HEK293 (cell line): Measurements from ENCODE around the gene RNF13.

ENCODE experiments used
- GLIS2 ChIP-seq: fragments of 450-650 bp; formaldehyde crosslinking; IDR thresholded peaks from 2 replicates; pipeline ENCODE4 v1.5.1; 2016; ENCODE audit warnings: missing biosample characterization, missing genetic modification characterization
- IKZF3 ChIP-seq: fragments of 450-650 bp; IDR thresholded peaks from 2 replicates; pipeline ENCODE4 v1.5.0; 2018; ENCODE audit warnings: missing biosample characterization, mild to moderate bottlenecking, missing genetic modification characterization, moderate library complexity
- KLF16 ChIP-seq: fragments of 450-650 bp; formaldehyde crosslinking; IDR thresholded peaks from 2 replicates; pipeline ENCODE4 v1.5.1; 2017; ENCODE audit warnings: missing biosample characterization, missing genetic modification characterization
- KLF8 ChIP-seq: fragments of 450-650 bp; formaldehyde crosslinking; IDR thresholded peaks from 2 replicates; pipeline ENCODE4 v1.5.1; 2016; ENCODE audit warnings: missing biosample characterization, missing genetic modification characterization
- SETDB1 ChIP-seq: IDR thresholded peaks from one replicate; pipeline ENCODE4 v1.6.1; 2017; ENCODE audit warnings: mild to moderate bottlenecking, low read length, moderate library complexity, mixed read lengths; ENCODE audit not compliant: insufficient read length
- SP3 ChIP-seq: fragments of 450-650 bp; formaldehyde crosslinking; IDR thresholded peaks from 2 replicates; pipeline ENCODE4 v1.5.1; 2016; ENCODE audit warnings: missing biosample characterization, missing genetic modification characterization
- YY1 ChIP-seq: fragments of 450-650 bp; formaldehyde crosslinking; IDR thresholded peaks from 2 replicates; pipeline ENCODE4 v1.5.1; 2018; ENCODE audit warnings: missing biosample characterization, missing genetic modification characterization
- ZNF114 ChIP-seq: fragments of 450-650 bp; formaldehyde crosslinking; IDR thresholded peaks from 2 replicates; pipeline ENCODE4 v1.5.0; 2017; ENCODE audit warnings: missing biosample characterization, missing genetic modification characterization
- ZNF202 ChIP-seq: fragments of 450-650 bp; formaldehyde crosslinking; IDR thresholded peaks from 2 replicates; pipeline ENCODE4 v1.5.1; 2016; ENCODE audit warnings: missing biosample characterization, missing genetic modification characterization, borderline replicate concordance
- ZNF223 ChIP-seq: fragments of 450-650 bp; formaldehyde crosslinking; IDR thresholded peaks from 2 replicates; pipeline ENCODE4 v1.5.1; 2016; ENCODE audit warnings: missing biosample characterization, missing genetic modification characterization
- ZNF274 ChIP-seq, 2 experiments: fragments of 200-500 bp in 1 of 2; fragments of 450-650 bp in 1 of 2; sonication (Bioruptor generic) in 1 of 2; formaldehyde crosslinking in 1 of 2; IDR thresholded peaks; 2 replicates each; pipeline versions ENCODE4 v1.5.1 to v1.6.1; 2014 to 2016; ENCODE audit warnings: borderline replicate concordance in 1 of 2, inconsistent platforms in 1 of 2, low read length in 1 of 2, missing biosample characterization in 1 of 2, missing genetic modification characterization in 1 of 2
- ZNF324 ChIP-seq: fragments of 450-650 bp; formaldehyde crosslinking; IDR thresholded peaks from 2 replicates; pipeline ENCODE4 v1.5.1; 2016; ENCODE audit warnings: missing biosample characterization, missing genetic modification characterization
- ZNF341 ChIP-seq: fragments of 450-650 bp; formaldehyde crosslinking; IDR thresholded peaks from 2 replicates; pipeline ENCODE4; 2016; ENCODE audit warnings: low read depth, missing biosample characterization, missing genetic modification characterization
- ZNF391 ChIP-seq: fragments of 450-650 bp; formaldehyde crosslinking; IDR thresholded peaks from 2 replicates; pipeline ENCODE4 v1.5.1; 2016; ENCODE audit warnings: low read depth, missing biosample characterization, missing genetic modification characterization, borderline replicate concordance
- ZNF426 ChIP-seq: fragments of 450-650 bp; formaldehyde crosslinking; IDR thresholded peaks from 2 replicates; pipeline ENCODE4 v1.5.1; 2017; ENCODE audit warnings: missing biosample characterization, missing genetic modification characterization, mild to moderate bottlenecking, inconsistent platforms, moderate library complexity
- ZNF558 ChIP-seq: fragments of 450-650 bp; formaldehyde crosslinking; IDR thresholded peaks from 2 replicates; pipeline ENCODE4 v1.5.1; 2016; ENCODE audit warnings: missing biosample characterization, missing genetic modification characterization
- ZNF596 ChIP-seq: fragments of 450-650 bp; IDR thresholded peaks from 2 replicates; pipeline ENCODE4 v1.5.0; 2018; ENCODE audit warnings: missing biosample characterization, mild to moderate bottlenecking, missing genetic modification characterization, moderate library complexity
- ZNF624 ChIP-seq: fragments of 450-650 bp; formaldehyde crosslinking; IDR thresholded peaks from 2 replicates; pipeline ENCODE4 v1.5.1; 2017; ENCODE audit warnings: missing biosample characterization, missing genetic modification characterization
- ZNF626 ChIP-seq: fragments of 450-650 bp; sonication (Bioruptor Pico); formaldehyde crosslinking; IDR thresholded peaks from 2 replicates; pipeline ENCODE4 v1.5.1; 2018; ENCODE audit warnings: missing biosample characterization, missing genetic modification characterization, inconsistent platforms
- ZNF660 ChIP-seq: fragments of 450-650 bp; IDR thresholded peaks from 2 replicates; pipeline ENCODE4 v1.5.1; 2018; ENCODE audit warnings: missing biosample characterization, mild to moderate bottlenecking, missing genetic modification characterization
- ZNF670 ChIP-seq: fragments of 450-650 bp; formaldehyde crosslinking; IDR thresholded peaks from 2 replicates; pipeline ENCODE4 v1.5.1; 2016; ENCODE audit warnings: missing biosample characterization, missing genetic modification characterization, low read depth
- ZNF747 ChIP-seq: fragments of 450-650 bp; formaldehyde crosslinking; IDR thresholded peaks from 2 replicates; pipeline ENCODE4 v1.5.1; 2016; ENCODE audit warnings: missing biosample characterization, missing genetic modification characterization
- ZNF76 ChIP-seq: fragments of 450-650 bp; formaldehyde crosslinking; IDR thresholded peaks from 2 replicates; pipeline ENCODE4; 2016; ENCODE audit warnings: low read depth, missing biosample characterization, missing genetic modification characterization, borderline replicate concordance
- ZNF785 ChIP-seq: fragments of 450-650 bp; formaldehyde crosslinking; IDR thresholded peaks from 2 replicates; pipeline ENCODE4 v1.5.1; 2016; ENCODE audit warnings: missing biosample characterization, missing genetic modification characterization
- ZNF791 ChIP-seq: fragments of 450-650 bp; formaldehyde crosslinking; IDR thresholded peaks from 2 replicates; pipeline ENCODE4 v1.5.1; 2016; ENCODE audit warnings: missing biosample characterization, missing genetic modification characterization
- ZSCAN23 ChIP-seq: fragments of 450-650 bp; formaldehyde crosslinking; IDR thresholded peaks from 2 replicates; pipeline ENCODE4 v1.5.1; 2016; ENCODE audit warnings: missing biosample characterization, missing genetic modification characterization
- ZXDB ChIP-seq: fragments of 450-650 bp; formaldehyde crosslinking; IDR thresholded peaks from 2 replicates; pipeline ENCODE4 v1.5.1; 2016; ENCODE audit warnings: missing biosample characterization, missing genetic modification characterization
- TF ChIP-seq, protein P1 (sequence below): fragments of 450-650 bp; formaldehyde crosslinking; IDR thresholded peaks from 2 replicates; pipeline ENCODE4 v1.5.1; 2016; ENCODE audit warnings: missing biosample characterization, missing genetic modification characterization
- TF ChIP-seq, protein P2 (sequence below): fragments of 450-650 bp; formaldehyde crosslinking; IDR thresholded peaks from 2 replicates; pipeline ENCODE4 v1.5.1; 2016; ENCODE audit warnings: missing biosample characterization, missing genetic modification characterization
- TF ChIP-seq, protein P3 (sequence below): fragments of 450-650 bp; formaldehyde crosslinking; IDR thresholded peaks from 2 replicates; pipeline ENCODE4 v1.5.1; 2016; ENCODE audit warnings: missing biosample characterization, missing genetic modification characterization
- TF ChIP-seq, protein P4 (sequence below): sonication (generic); formaldehyde crosslinking; IDR thresholded peaks from 2 replicates; pipeline ENCODE4 v1.8.1; 2022; ENCODE audit warnings: mild to moderate bottlenecking, moderate library complexity, missing genetic modification reagents
- TF ChIP-seq, protein P5 (sequence below): fragments of 450-650 bp; formaldehyde crosslinking; IDR thresholded peaks from 2 replicates; pipeline ENCODE4 v1.5.1; 2017; ENCODE audit warnings: missing biosample characterization, missing genetic modification characterization

The RNF13 gene

DNA sequence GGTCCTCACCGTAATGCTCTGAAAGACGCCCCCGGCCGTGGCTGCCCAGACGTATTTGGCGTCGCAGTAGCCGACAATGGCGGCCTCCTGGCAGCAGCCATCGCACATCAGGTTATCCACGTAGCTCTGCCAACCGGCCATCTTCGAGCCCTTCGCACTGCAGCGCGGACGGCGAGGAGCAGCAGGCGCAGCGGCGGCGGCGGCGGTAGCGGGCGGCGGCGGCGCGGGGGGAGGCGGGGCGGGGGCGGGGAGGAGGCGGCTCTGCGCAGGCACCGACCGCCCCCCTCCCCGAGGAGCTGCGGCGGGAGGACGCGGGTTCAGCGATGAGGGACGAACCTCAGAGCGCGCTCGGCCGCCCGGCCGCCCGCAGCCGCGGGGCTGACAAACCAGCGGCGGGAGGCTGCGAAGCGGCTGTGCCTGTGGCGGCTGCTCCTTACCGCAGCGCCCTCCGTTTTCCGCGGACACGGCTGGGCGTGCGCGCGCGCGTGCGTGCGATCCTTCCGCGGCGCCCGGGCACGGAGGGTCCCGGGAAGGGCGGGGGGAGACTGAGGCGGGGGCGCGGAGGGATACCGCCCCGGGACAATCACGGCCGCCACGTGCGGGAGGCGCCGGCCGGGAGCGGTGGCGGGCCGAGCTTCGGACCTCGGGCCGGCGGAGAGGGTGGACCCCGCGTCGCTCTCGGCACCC, 157.8 kb downstream of the RNF13 start, which contains the start of gene PFN2 (continued):
- TF ChIP-seq, protein P1, sequence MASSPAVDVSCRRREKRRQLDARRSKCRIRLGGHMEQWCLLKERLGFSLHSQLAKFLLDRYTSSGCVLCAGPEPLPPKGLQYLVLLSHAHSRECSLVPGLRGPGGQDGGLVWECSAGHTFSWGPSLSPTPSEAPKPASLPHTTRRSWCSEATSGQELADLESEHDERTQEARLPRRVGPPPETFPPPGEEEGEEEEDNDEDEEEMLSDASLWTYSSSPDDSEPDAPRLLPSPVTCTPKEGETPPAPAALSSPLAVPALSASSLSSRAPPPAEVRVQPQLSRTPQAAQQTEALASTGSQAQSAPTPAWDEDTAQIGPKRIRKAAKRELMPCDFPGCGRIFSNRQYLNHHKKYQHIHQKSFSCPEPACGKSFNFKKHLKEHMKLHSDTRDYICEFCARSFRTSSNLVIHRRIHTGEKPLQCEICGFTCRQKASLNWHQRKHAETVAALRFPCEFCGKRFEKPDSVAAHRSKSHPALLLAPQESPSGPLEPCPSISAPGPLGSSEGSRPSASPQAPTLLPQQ = no peak; the same call in none of the 2 replicates
- TF ChIP-seq ZNF660 (tag by site-specific recombination) (peak; percentile 41; the same call in 1 of the 2 replicates), ZXDB (tag by site-specific recombination) (no peak), ZNF202 (tag by site-specific recombination) (no peak), ZNF223 (tag by site-specific recombination) (no peak), ZNF76 (tag by site-specific recombination) (0 out of 2 replicates have a peak, but pooled peaks have one; percentile 37), IKZF3 (peak; percentile 63), YY1 (peak; percentile 85), SETDB1 (no peak), ZNF624 (tag by site-specific recombination) (no peak), ZNF341 (tag by site-specific recombination) (peak; percentile 96), SP3 (tag by site-specific recombination) (peak; percentile 23; the same call in 1 of the 2 replicates), ZNF391 (no peak), ZNF426 (tag by site-specific recombination) (no peak), KLF8 (tag by site-specific recombination) (peak; percentile 61; the same call in 1 of the 2 replicates), ZNF274 (IDR thresholded peaks at IDR 0.05; ENCODE audit: low read length) (no peak), ZNF274 (tag by site-specific recombination; IDR thresholded peaks at IDR 0.05; ENCODE audit: borderline replicate concordance) (no peak), ZNF785 (tag by site-specific recombination) (peak; percentile 57; the same call in 1 of the 2 replicates), ZNF791 (tag by site-specific recombination) (no peak), ZSCAN23 (tag by site-specific recombination) (no peak), ZNF324 (tag by site-specific recombination) (no peak), ZNF626 (0 out of 2 replicates have a peak, but pooled peaks have one; percentile 8), ZNF747 (tag by site-specific recombination) (no peak), KLF16 (tag by site-specific recombination) (no peak), ZNF558 (no peak), GLIS2 (0 out of 2 replicates have a peak, but pooled peaks have one; percentile 7), ZNF596 (tag by site-specific recombination) (0 out of 2 replicates have a peak, but pooled peaks have one; percentile 10), ZNF670 (tag by site-specific recombination) (no peak), ZNF114 (tag by site-specific recombination) (no peak)
- TF ChIP-seq, protein P2, sequence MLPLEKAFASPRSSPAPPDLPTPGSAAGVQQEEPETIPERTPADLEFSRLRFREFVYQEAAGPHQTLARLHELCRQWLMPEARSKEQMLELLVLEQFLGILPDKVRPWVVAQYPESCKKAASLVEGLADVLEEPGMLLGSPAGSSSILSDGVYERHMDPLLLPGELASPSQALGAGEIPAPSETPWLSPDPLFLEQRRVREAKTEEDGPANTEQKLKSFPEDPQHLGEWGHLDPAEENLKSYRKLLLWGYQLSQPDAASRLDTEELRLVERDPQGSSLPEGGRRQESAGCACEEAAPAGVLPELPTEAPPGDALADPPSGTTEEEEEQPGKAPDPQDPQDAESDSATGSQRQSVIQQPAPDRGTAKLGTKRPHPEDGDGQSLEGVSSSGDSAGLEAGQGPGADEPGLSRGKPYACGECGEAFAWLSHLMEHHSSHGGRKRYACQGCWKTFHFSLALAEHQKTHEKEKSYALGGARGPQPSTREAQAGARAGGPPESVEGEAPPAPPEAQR (tag by site-specific recombination) = 0 out of 2 replicates have a peak, but pooled peaks have one; percentile 18
- TF ChIP-seq, protein P3, sequence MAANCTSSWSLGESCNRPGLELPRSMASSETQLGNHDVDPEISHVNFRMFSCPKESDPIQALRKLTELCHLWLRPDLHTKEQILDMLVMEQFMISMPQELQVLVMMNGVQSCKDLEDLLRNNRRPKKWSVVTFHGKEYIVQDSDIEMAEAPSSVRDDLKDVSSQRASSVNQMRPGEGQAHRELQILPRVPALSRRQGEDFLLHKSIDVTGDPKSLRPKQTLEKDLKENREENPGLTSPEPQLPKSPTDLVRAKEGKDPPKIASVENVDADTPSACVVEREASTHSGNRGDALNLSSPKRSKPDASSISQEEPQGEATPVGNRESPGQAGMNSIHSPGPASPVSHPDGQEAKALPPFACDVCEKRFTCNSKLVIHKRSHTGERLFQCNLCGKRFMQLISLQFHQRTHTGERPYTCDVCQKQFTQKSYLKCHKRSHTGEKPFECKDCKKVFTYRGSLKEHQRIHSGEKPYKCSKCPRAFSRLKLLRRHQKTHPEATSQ = no peak
- TF ChIP-seq, protein P4, sequence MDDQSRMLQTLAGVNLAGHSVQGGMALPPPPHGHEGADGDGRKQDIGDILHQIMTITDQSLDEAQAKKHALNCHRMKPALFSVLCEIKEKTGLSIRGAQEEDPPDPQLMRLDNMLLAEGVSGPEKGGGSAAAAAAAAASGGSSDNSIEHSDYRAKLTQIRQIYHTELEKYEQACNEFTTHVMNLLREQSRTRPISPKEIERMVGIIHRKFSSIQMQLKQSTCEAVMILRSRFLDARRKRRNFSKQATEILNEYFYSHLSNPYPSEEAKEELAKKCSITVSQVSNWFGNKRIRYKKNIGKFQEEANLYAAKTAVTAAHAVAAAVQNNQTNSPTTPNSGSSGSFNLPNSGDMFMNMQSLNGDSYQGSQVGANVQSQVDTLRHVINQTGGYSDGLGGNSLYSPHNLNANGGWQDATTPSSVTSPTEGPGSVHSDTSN = peak; percentile 69; the same call in 1 of the 2 replicates
- TF ChIP-seq, protein P5, sequence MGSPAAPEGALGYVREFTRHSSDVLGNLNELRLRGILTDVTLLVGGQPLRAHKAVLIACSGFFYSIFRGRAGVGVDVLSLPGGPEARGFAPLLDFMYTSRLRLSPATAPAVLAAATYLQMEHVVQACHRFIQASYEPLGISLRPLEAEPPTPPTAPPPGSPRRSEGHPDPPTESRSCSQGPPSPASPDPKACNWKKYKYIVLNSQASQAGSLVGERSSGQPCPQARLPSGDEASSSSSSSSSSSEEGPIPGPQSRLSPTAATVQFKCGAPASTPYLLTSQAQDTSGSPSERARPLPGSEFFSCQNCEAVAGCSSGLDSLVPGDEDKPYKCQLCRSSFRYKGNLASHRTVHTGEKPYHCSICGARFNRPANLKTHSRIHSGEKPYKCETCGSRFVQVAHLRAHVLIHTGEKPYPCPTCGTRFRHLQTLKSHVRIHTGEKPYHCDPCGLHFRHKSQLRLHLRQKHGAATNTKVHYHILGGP (tag by site-specific recombination) = no peak
